SJSA1 (cell line): ENCODE data around the gene CACNB4. TPM values are rescaled to one million over a fixed set of nuclear protein-coding genes. Genes with fewer than 3 reads are reported as not detected.

ENCODE experiments used
- DNase-seq, 2 experiments: peaks; one replicate each; pipeline ENCODE4 v3.0.0-alpha.2; 2015 to 2020; ENCODE audit warnings: low spot score in 2 of 2, low read depth in 1 of 2
- H3K27ac ChIP-seq: fragments of 250-450 bp; sonication (Bioruptor Pico); 2 replicates; pipeline ENCODE4 v1.5.1; 2020; ENCODE audit warnings: mild to moderate bottlenecking, moderate library complexity
- H3K27me3 ChIP-seq: fragments of 250-450 bp; sonication (Bioruptor Pico); replicated peaks from 2 replicates; pipeline ENCODE4 v1.5.1; 2020; ENCODE audit warnings: mild to moderate bottlenecking, moderate library complexity
- H3K36me3 ChIP-seq: fragments of 250-450 bp; sonication (Bioruptor Pico); 2 replicates; pipeline ENCODE4 v1.5.1; 2020; ENCODE audit warnings: mild to moderate bottlenecking
- H3K4me1 ChIP-seq: fragments of 250-450 bp; sonication (Bioruptor Pico); replicated peaks from 2 replicates; pipeline ENCODE4 v1.6.1; 2021; ENCODE audit warnings: mild to moderate bottlenecking
- H3K4me3 ChIP-seq: fragments of 250-450 bp; sonication (Bioruptor Pico); 2 replicates; pipeline ENCODE4 v1.5.1; 2020; ENCODE audit warnings: mild to moderate bottlenecking
- H3K9me3 ChIP-seq: fragments of 250-450 bp; sonication (Bioruptor Pico); replicated peaks from 2 replicates; pipeline ENCODE4 v1.5.1; 2020; ENCODE audit warnings: mild to moderate bottlenecking
- total RNA-seq: library from RNA; depleted of rRNA; stranded (reverse); fragments of >200 nt; shearing (Covaris generic); gene quantifications from 2 replicates; pipeline ENCODE4 v1.2.3, GENCODE V29; 2014; rRNA removed

The CACNB4 gene
- total RNA-seq, 1 experiment from 2014 or later: not detected

- DNase-seq: no peak
- no peaks in the 10 kb centered on the region for H3K9me3 ChIP-seq
- no peak overlapping the region for H3K4me3 ChIP-seq
- no peaks in the 10 kb centered on the region for H3K36me3 ChIP-seq
- no peaks in the 10 kb centered on the region for H3K4me1 ChIP-seq
- H3K27ac ChIP-seq: no peak overlapping the region
- H3K27me3 ChIP-seq: no peaks in the 10 kb centered on the region
Observed at GRCh38 chr2:151793123-151793522, 305.7 kb downstream of the CACNB4 start.

- no peak for DNase-seq
- Histone ChIP-seq H3K4me1 (no peaks in the 10 kb centered on the region), H3K27ac (no peak overlapping the region), H3K9me3 (no peaks in the 10 kb centered on the region), H3K36me3 (no peaks in the 10 kb centered on the region), H3K4me3 (no peak overlapping the region), H3K27me3 (no peaks in the 10 kb centered on the region)
Observed at GRCh38 chr2:151792589-151792988, 306.3 kb downstream of the CACNB4 start.

GRCh38 chr2:151791545-151791944, 307.3 kb downstream of the CACNB4 start:
- no peaks in the 10 kb centered on the region for H3K9me3 ChIP-seq
- H3K4me1 ChIP-seq: no peaks in the 10 kb centered on the region

GRCh38 chr2:151790689-151791088, 308.2 kb downstream of the CACNB4 start:
- Histone ChIP-seq H3K36me3 (no peaks in the 10 kb centered on the region), H3K9me3 (no peaks in the 10 kb centered on the region), H3K27ac (no peak overlapping the region), H3K4me1 (no peaks in the 10 kb centered on the region), H3K27me3 (no peaks in the 10 kb centered on the region), H3K4me3 (no peak overlapping the region)
- no peak for DNase-seq

More at GRCh38 chr2:151791545-151791944, 307.3 kb downstream of the CACNB4 start:
- no peak for DNase-seq
- H3K27ac ChIP-seq: no peak overlapping the region
- H3K4me3 ChIP-seq: no peak overlapping the region
- H3K27me3 ChIP-seq: no peaks in the 10 kb centered on the region
- H3K36me3 ChIP-seq: no peaks in the 10 kb centered on the region

- H3K4me3 ChIP-seq: no peak overlapping the region
- no peaks in the 10 kb centered on the region for H3K27me3 ChIP-seq
Observed at GRCh38 chr2:151789055-151789834, 309.6 kb downstream of the CACNB4 start.

GRCh38 chr2:151786483-151786882, 312.4 kb downstream of the CACNB4 start:
- Histone ChIP-seq H3K27ac (no peak overlapping the region), H3K4me1 (no peaks in the 10 kb centered on the region), H3K27me3 (no peaks in the 10 kb centered on the region), H3K36me3 (no peaks in the 10 kb centered on the region), H3K4me3 (no peak overlapping the region), H3K9me3 (no peaks in the 10 kb centered on the region)
- no peak for DNase-seq

More at GRCh38 chr2:151789055-151789834, 309.6 kb downstream of the CACNB4 start:
- no peaks in the 10 kb centered on the region for H3K4me1 ChIP-seq
- DNase-seq: no peak
- no peak overlapping the region for H3K27ac ChIP-seq
- H3K36me3 ChIP-seq: no peaks in the 10 kb centered on the region
- no peaks in the 10 kb centered on the region for H3K9me3 ChIP-seq

GRCh38 chr2:151786077-151786476, 312.8 kb downstream of the CACNB4 start:
- H3K27me3 ChIP-seq: no peaks in the 10 kb centered on the region
- no peak overlapping the region for H3K4me3 ChIP-seq
- no peak overlapping the region for H3K27ac ChIP-seq
- H3K36me3 ChIP-seq: no peaks in the 10 kb centered on the region
- no peaks in the 10 kb centered on the region for H3K9me3 ChIP-seq
- DNase-seq: no peak
- no peaks in the 10 kb centered on the region for H3K4me1 ChIP-seq

GRCh38 chr2:151783133-151783520, 315.7 kb downstream of the CACNB4 start:
- Histone ChIP-seq H3K36me3 (no peaks in the 10 kb centered on the region), H3K27ac (no peak overlapping the region), H3K4me1 (no peaks in the 10 kb centered on the region), H3K9me3 (no peaks in the 10 kb centered on the region), H3K27me3 (no peaks in the 10 kb centered on the region), H3K4me3 (no peak overlapping the region)
- no peak for DNase-seq

Other genes starting within 250 kb of the CACNB4 start
- 29.8 and 50.7 TPM in 2 replicates for gene STAM2, start 76.7 kb upstream of the CACNB4 start, total RNA-seq
- gene FMNL2, start 236.1 kb upstream of the CACNB4 start, total RNA-seq: 4.4 and 12.9 TPM in 2 replicates